ENCODE results near the gene ALG10B. TPM values are rescaled to one million over a fixed set of nuclear protein-coding genes. Genes with fewer than 3 reads are reported as not detected.
A peak's percentile ranks its signal among the peaks of the same experiment; 100 is the strongest.

Gene ALG10B
- 5.6 to 14.8 TPM (median 6.2 TPM) in 3 replicates for total RNA-seq
- long read RNA-seq, partial matches to known transcripts, result 0 of 1 reads
- long read RNA-seq, other reads (novel, unspliced or antisense), result 1 of 1 reads

GRCh38 chr12:38316391-38317129 is at the start of gene ALG10B:
ALG10B (plus strand) TSS chr12:38316774; CDS start chr12:38316894, 120 bp downstream.
- DNase-seq (ENCODE audit: low spot score), result peak; percentile 96
- TF ChIP-seq CTCF (IDR thresholded peaks at IDR 0.05), result peak; percentile 85
- peak within 1 kb of the TSS; percentile 96 for H3K27ac Mint-ChIP-seq (ENCODE audit: unreplicated experiment)
- peak within 1 kb of the TSS; percentile 92 for H3K4me3 Mint-ChIP-seq (ENCODE audit: unreplicated experiment)
- peaks cover 5% of the 10 kb centered on the region for H3K27me3 Mint-ChIP-seq (ENCODE audit: low read depth)
- peaks cover 20% of the 10 kb centered on the region for H3K4me1 Mint-ChIP-seq (ENCODE audit: low read depth)
- H3K36me3 Mint-ChIP-seq (ENCODE audit: low read depth), result no peaks in the 10 kb centered on the region
- no peaks in the 10 kb centered on the region for H3K9me3 Mint-ChIP-seq (ENCODE audit: low read depth)

- Mint-ChIP-seq H3K4me3 (ENCODE audit: unreplicated experiment) (no peak overlapping the region), H3K27me3 (ENCODE audit: low read depth) (no peaks in the 10 kb centered on the region), H3K4me1 (ENCODE audit: low read depth) (no peaks in the 10 kb centered on the region), H3K36me3 (ENCODE audit: low read depth) (no peaks in the 10 kb centered on the region), H3K27ac (ENCODE audit: unreplicated experiment) (no peak overlapping the region), H3K9me3 (ENCODE audit: low read depth) (peaks cover 16% of the 10 kb centered on the region)
- TF ChIP-seq CTCF (IDR thresholded peaks at IDR 0.05), result no peak
- no peak for DNase-seq (ENCODE audit: low spot score)
Observed at GRCh38 chr12:38268612-38269011, 48.0 kb upstream of the ALG10B start.

GRCh38 chr12:38269897-38270296 is 46.7 kb upstream of the ALG10B start:
- Mint-ChIP-seq H3K36me3 (ENCODE audit: low read depth) (no peaks in the 10 kb centered on the region), H3K9me3 (ENCODE audit: low read depth) (peaks cover 17% of the 10 kb centered on the region), H3K27me3 (ENCODE audit: low read depth) (no peaks in the 10 kb centered on the region), H3K27ac (ENCODE audit: unreplicated experiment) (no peak overlapping the region), H3K4me3 (ENCODE audit: unreplicated experiment) (no peak overlapping the region), H3K4me1 (ENCODE audit: low read depth) (no peaks in the 10 kb centered on the region)
- DNase-seq (ENCODE audit: low spot score), result no peak
- TF ChIP-seq CTCF (IDR thresholded peaks at IDR 0.05), result no peak

- DNase-seq (ENCODE audit: low spot score), result no peak
- Mint-ChIP-seq H3K27ac (ENCODE audit: unreplicated experiment) (no peak overlapping the region), H3K9me3 (ENCODE audit: low read depth) (peaks cover 5% of the 10 kb centered on the region), H3K27me3 (ENCODE audit: low read depth) (no peaks in the 10 kb centered on the region), H3K4me3 (ENCODE audit: unreplicated experiment) (no peak overlapping the region), H3K4me1 (ENCODE audit: low read depth) (no peaks in the 10 kb centered on the region), H3K36me3 (ENCODE audit: low read depth) (no peaks in the 10 kb centered on the region)
- TF ChIP-seq CTCF (IDR thresholded peaks at IDR 0.05), result no peak
Observed at GRCh38 chr12:38279756-38280155, 36.8 kb upstream of the ALG10B start.

GRCh38 chr12:38282886-38283285 is 33.7 kb upstream of the ALG10B start:
- H3K27me3 Mint-ChIP-seq (ENCODE audit: low read depth), result no peaks in the 10 kb centered on the region
- no peaks in the 10 kb centered on the region for H3K36me3 Mint-ChIP-seq (ENCODE audit: low read depth)
- no peak overlapping the region for H3K4me3 Mint-ChIP-seq (ENCODE audit: unreplicated experiment)
- no peak for TF ChIP-seq CTCF (IDR thresholded peaks at IDR 0.05)
- H3K4me1 Mint-ChIP-seq (ENCODE audit: low read depth), result no peaks in the 10 kb centered on the region
- H3K27ac Mint-ChIP-seq (ENCODE audit: unreplicated experiment), result no peak overlapping the region
- H3K9me3 Mint-ChIP-seq (ENCODE audit: low read depth), result no peaks in the 10 kb centered on the region
- DNase-seq (ENCODE audit: low spot score), result no peak

Data from chondrocyte (in vitro differentiated cells).